Hepatocyte (in vitro differentiated cells): ENCODE measurements around the gene GAD1.

Source experiments
- EZH2 ChIP-seq: fragments of 200-600 bp; sonication (generic); IDR thresholded peaks from 2 replicates; pipeline ENCODE4 v1.6.1; 2016; ENCODE audit warnings: antibody characterized with exemption, mild to moderate bottlenecking, borderline replicate concordance
- EZH2phosphoT487 ChIP-seq: fragments of 200-600 bp; sonication (generic); IDR thresholded peaks from one replicate; pipeline ENCODE4 v1.6.1; 2018; ENCODE audit warnings: antibody characterized with exemption, mild to moderate bottlenecking, low read depth, moderate library complexity; ENCODE audit not compliant: unreplicated experiment, severe bottlenecking
- TF ChIP-seq, protein P1 (sequence below): fragments of 200-600 bp; sonication (generic); IDR thresholded peaks from 2 replicates; pipeline ENCODE4 v1.5.1; 2016; ENCODE audit warnings: antibody characterized with exemption, mild to moderate bottlenecking; ENCODE audit not compliant: poor library complexity

DNA sequence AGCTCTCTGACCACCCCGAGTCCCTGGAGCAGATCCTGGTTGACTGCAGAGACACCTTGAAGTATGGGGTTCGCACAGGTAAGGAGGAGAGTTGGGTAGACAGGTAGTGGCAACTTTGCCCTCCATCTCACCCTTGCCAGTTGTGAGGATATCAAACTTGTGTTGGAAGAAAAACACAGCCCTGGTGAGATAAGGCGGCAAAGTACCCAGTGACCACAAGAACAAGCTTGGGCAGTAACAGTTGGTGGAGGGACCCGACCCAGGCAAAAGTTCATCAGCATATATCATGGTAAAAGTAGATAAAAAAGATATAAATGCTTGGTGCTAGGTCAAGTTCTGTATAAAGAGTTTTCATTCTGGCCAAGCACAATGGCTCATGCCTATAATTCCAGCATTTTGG lies 14.4 kb downstream of the GAD1 start:
- TF ChIP-seq, protein P1, sequence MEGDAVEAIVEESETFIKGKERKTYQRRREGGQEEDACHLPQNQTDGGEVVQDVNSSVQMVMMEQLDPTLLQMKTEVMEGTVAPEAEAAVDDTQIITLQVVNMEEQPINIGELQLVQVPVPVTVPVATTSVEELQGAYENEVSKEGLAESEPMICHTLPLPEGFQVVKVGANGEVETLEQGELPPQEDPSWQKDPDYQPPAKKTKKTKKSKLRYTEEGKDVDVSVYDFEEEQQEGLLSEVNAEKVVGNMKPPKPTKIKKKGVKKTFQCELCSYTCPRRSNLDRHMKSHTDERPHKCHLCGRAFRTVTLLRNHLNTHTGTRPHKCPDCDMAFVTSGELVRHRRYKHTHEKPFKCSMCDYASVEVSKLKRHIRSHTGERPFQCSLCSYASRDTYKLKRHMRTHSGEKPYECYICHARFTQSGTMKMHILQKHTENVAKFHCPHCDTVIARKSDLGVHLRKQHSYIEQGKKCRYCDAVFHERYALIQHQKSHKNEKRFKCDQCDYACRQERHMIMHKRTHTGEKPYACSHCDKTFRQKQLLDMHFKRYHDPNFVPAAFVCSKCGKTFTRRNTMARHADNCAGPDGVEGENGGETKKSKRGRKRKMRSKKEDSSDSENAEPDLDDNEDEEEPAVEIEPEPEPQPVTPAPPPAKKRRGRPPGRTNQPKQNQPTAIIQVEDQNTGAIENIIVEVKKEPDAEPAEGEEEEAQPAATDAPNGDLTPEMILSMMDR, result no peak
- TF ChIP-seq EZH2 (no peak), EZH2phosphoT487 (no peak)
